Keratinocyte (primary cell): ENCODE results near the gene TMPRSS11F.

Experiments
- EZH2 ChIP-seq: IDR thresholded peaks from one replicate; pipeline ENCODE4 v1.6.1; 2012; ENCODE audit warnings: inconsistent platforms, mild to moderate bottlenecking, low read length, moderate library complexity
- TF ChIP-seq, protein P1 (sequence below), 3 experiments: IDR thresholded peaks in 1 of 3; conservative IDR thresholded peaks in 1 of 3; optimal IDR thresholded peaks in 1 of 3; 2 replicates in 2 of 3; 3 replicates in 1 of 3; pipeline versions ENCODE3 to v1.5.1; 2011; ENCODE audit warnings: low read length in 3 of 3, mild to moderate bottlenecking in 3 of 3, moderate library complexity in 2 of 3, control low read depth in 1 of 3, inconsistent platforms in 1 of 3; ENCODE audit not compliant: insufficient read depth in 2 of 3; ENCODE audit errors: extremely low read depth in 1 of 3

DNA sequence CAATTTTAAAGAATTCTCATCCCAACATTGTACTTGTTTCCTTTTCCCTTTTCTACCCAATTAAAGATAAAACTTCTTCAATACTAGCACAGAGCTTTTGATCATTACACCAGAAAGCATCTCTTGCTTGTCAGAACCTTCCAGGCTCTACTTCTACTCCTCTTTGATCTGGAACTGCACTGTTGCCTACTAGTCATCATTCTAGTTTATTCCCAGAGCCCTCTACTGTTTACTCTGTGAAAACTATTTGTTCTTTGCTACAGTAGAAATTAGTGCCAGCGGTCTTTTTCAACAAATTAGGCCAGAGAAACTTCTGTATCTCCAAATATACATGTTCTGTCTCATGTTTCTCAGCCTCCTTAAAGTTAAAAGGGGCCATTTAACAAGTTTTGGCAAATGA is 46.8 kb upstream of the TMPRSS11F start:
- TF ChIP-seq, protein P1, sequence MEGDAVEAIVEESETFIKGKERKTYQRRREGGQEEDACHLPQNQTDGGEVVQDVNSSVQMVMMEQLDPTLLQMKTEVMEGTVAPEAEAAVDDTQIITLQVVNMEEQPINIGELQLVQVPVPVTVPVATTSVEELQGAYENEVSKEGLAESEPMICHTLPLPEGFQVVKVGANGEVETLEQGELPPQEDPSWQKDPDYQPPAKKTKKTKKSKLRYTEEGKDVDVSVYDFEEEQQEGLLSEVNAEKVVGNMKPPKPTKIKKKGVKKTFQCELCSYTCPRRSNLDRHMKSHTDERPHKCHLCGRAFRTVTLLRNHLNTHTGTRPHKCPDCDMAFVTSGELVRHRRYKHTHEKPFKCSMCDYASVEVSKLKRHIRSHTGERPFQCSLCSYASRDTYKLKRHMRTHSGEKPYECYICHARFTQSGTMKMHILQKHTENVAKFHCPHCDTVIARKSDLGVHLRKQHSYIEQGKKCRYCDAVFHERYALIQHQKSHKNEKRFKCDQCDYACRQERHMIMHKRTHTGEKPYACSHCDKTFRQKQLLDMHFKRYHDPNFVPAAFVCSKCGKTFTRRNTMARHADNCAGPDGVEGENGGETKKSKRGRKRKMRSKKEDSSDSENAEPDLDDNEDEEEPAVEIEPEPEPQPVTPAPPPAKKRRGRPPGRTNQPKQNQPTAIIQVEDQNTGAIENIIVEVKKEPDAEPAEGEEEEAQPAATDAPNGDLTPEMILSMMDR (optimal IDR thresholded peaks at IDR 0.05 in 1 of 3, IDR thresholded peaks at IDR 0.05 in 1 of 3, conservative IDR thresholded peaks at IDR 0.05 in 1 of 3; ENCODE audit: extremely low read depth in 1 of 3, insufficient read depth in 2 of 3, low read length in 3 of 3), result no peak
- TF ChIP-seq EZH2, result no peak
